ENCODE data around the gene LAMA4. TPM values are rescaled to one million over a fixed set of nuclear protein-coding genes. Genes with fewer than 3 reads are reported as not detected.

LAMA4 gene
- total RNA-seq, 4 donors from 2014 or later, result 212 to 265 (median 238) TPM

GRCh38 chr6:112259337-112259675 is 4.9 kb upstream of the LAMA4 start:
- TF ChIP-seq, protein P1, sequence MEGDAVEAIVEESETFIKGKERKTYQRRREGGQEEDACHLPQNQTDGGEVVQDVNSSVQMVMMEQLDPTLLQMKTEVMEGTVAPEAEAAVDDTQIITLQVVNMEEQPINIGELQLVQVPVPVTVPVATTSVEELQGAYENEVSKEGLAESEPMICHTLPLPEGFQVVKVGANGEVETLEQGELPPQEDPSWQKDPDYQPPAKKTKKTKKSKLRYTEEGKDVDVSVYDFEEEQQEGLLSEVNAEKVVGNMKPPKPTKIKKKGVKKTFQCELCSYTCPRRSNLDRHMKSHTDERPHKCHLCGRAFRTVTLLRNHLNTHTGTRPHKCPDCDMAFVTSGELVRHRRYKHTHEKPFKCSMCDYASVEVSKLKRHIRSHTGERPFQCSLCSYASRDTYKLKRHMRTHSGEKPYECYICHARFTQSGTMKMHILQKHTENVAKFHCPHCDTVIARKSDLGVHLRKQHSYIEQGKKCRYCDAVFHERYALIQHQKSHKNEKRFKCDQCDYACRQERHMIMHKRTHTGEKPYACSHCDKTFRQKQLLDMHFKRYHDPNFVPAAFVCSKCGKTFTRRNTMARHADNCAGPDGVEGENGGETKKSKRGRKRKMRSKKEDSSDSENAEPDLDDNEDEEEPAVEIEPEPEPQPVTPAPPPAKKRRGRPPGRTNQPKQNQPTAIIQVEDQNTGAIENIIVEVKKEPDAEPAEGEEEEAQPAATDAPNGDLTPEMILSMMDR (IDR thresholded peaks at IDR 0.05; ENCODE audit: low read depth), result no peak

DNA sequence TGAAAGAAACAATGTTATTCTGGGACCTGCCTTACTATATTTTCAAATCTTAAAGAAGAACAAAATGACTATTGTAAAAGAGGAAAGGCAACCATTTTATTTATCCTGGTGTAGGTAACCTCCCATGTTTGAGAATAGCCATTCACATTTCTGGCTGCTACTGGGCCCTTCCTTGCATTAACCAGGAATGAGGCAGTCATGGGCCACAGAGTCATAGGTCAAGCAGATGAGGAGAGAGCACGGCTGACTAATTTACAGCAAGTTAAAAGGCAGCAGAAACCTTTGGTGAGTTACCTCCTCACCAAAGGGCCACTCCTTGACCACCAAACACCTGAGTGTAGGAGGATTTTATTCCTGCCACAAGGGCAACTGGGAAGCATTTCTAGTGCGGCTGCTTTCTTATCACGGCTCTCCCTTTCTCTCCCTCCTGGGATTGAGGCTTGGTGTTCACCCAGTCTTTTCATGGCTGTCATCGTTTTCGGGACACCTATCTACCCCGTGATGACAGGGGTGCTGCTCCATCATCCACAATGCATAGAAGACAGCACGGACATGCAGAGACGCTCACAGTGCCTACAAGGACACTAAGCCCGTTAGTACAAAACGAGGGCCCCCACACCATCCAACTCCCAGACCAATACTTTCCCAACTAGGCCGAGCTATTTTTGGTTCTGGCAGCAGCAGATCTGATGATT is 4.4 kb upstream of the LAMA4 start:
- TF ChIP-seq, protein P1 (IDR thresholded peaks at IDR 0.05; ENCODE audit: low read depth), result no peak

DNA sequence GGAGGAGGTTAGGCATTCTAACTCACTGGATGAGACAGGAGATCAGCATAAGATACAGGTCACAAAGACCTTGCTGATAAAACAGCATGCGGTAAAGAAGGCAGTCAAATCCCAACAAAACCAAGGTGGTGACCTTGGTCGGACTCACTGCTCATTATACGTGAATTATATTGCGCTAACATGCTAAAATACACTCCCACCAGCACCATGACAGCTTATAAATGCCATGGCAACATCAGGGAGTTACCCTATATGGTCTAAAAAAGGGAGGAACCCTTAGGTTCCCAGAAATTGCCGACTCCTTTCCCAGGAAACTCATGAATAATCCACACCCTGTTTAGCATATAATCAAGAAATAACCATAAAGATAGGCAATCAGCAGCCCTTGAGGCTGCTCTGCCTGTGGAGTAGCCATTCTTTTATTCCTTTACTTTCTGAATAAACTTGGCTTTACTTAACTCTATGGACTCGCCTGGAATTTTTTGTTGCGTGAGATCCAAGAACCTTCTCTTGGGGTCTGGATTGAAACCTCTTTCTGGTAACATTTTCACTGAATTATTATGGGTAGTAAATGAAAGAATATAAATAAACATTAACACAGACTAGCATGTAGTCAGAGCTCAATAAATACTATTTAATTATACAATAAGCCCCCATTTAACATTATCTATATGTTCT is 3.0 kb upstream of the LAMA4 start:
- TF ChIP-seq, protein P1 (IDR thresholded peaks at IDR 0.05; ENCODE audit: low read depth), result no peak

DNA sequence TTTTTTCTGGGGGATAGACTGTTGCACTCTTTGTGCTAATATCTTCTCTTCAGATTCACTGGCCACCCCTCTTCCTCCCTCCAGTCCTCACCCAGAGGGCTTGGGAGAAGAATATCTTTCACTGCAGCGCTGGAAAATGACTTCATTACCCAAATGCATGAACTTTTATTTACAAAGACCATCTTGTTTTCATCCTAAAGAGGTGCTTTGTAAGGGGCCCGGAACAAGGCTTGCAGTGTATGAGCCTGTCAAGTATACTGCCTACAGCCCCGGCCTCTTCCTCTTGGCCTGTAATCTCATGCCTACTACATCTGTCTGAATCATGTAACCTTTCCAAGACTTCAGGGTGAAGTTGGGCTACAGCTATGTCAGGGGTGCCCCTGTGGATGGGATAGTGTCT is 554 bp upstream of the LAMA4 start:
- TF ChIP-seq, protein P1 (IDR thresholded peaks at IDR 0.05; ENCODE audit: low read depth), result no peak

DNA sequence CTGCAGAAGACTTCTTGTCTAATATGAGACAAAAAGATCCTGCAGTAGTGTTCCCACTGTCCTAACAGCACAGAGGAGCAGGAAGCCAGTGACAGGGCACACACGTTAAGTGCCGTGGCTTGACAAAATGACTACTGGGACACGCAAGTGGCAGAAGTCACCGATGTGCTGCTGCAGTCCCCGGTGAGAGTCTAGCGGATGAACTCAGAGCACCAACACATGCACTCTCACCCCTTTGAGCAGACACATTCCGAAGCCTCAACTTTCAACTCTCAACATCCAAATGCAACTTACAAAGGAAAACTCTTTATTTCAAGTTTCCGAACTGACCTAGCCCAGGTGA is 898 bp downstream of the LAMA4 start:
- TF ChIP-seq, protein P1 (IDR thresholded peaks at IDR 0.05; ENCODE audit: low read depth), result no peak

DNA sequence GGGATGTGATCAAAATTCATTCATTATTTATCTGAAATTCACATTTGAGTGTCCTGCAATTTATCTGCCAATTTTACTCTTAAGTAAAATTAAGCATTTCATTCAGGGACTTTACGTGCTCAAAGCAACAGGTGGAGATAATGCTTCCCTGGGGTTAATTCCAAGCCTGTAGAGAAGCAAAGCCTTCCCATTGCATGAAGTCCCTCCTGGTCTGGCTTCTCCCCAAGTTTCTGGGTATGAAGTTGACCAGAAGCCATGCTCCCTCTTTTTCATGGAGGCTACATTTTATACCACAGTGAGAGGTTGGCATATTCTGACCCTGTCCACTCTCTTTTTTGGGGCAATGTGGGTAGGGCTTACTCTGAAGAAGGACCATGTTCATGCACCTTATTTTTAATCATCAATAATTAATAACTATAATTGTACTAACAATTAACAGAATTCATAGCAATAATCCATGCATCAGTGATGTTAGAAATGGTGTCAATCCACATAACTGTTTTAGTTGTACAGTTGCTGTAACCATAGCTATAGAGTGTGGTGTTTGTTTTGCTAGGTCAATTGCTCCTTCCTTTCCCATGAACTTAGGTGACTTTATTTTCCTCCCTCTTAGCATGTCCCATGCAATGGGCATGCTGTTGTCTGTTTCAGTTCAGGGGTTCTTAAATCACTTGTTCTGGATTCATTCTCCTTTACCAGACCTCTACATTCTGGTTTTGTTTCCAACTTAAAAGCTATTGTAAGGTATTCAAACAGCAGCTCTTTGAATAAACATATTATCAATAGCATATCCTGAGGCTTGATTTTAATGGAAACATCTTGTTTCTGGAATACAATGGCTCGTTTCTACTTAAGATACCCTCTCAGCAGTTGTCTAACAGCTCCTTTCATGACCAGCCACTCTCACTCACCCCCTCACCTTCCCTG is 1.5 kb downstream of the LAMA4 start:
- TF ChIP-seq, protein P1 (IDR thresholded peaks at IDR 0.05; ENCODE audit: low read depth), result no peak
